ENCODE results near the gene TLL2. TPM values are rescaled to one million over a fixed set of nuclear protein-coding genes. Genes with fewer than 3 reads are reported as not detected.

The TLL2 gene
- total RNA-seq, 1 donor from 2014 or later, result not detected

- no peak overlapping the region for H3K4me3 Mint-ChIP-seq
- intact Hi-C loops (cut with micrococcal nuclease), result no loop called here
- H3K27ac Mint-ChIP-seq, result no peak overlapping the region
- H3K4me1 Mint-ChIP-seq, result no peaks in the 10 kb centered on the region
- no peaks in the 10 kb centered on the region for H3K9me3 Mint-ChIP-seq
- peaks cover 23% of the 10 kb centered on the region for H3K27me3 Mint-ChIP-seq
- DNase-seq, result no peak
- no peaks in the 10 kb centered on the region for H3K36me3 Mint-ChIP-seq (ENCODE audit: low read depth)
These were observed 186.3 kb downstream of the TLL2 start for GRCh38 chr10:96327462-96327861.

- DNase-seq, result no peak
- Mint-ChIP-seq H3K9me3 (no peaks in the 10 kb centered on the region), H3K4me3 (no peak overlapping the region), H3K36me3 (ENCODE audit: low read depth) (no peaks in the 10 kb centered on the region), H3K27ac (no peak overlapping the region), H3K27me3 (peaks cover 20% of the 10 kb centered on the region), H3K4me1 (no peaks in the 10 kb centered on the region)
- intact Hi-C loops (cut with micrococcal nuclease), result no loop called here
These were observed 187.9 kb downstream of the TLL2 start for GRCh38 chr10:96325719-96326373.

GRCh38 chr10:96324447-96324846 is 189.3 kb downstream of the TLL2 start:
- intact Hi-C loops (cut with micrococcal nuclease), result no loop called here
- no peaks in the 10 kb centered on the region for H3K9me3 Mint-ChIP-seq
- no peak for DNase-seq
- H3K4me3 Mint-ChIP-seq, result no peak overlapping the region
- H3K4me1 Mint-ChIP-seq, result no peaks in the 10 kb centered on the region
- peaks cover 23% of the 10 kb centered on the region for H3K27me3 Mint-ChIP-seq
- no peaks in the 10 kb centered on the region for H3K36me3 Mint-ChIP-seq (ENCODE audit: low read depth)
- H3K27ac Mint-ChIP-seq, result no peak overlapping the region

GRCh38 chr10:96322275-96322674 is 191.5 kb downstream of the TLL2 start:
- Mint-ChIP-seq H3K4me1 (no peaks in the 10 kb centered on the region), H3K9me3 (no peaks in the 10 kb centered on the region), H3K27me3 (peaks cover 18% of the 10 kb centered on the region), H3K36me3 (ENCODE audit: low read depth) (no peaks in the 10 kb centered on the region), H3K4me3 (no peak overlapping the region), H3K27ac (no peak overlapping the region)
- no peak for DNase-seq
- intact Hi-C loops (cut with micrococcal nuclease), result no loop called here

GRCh38 chr10:96321822-96322221 is 191.9 kb downstream of the TLL2 start:
- H3K4me1 Mint-ChIP-seq, result no peaks in the 10 kb centered on the region
- no peak overlapping the region for H3K27ac Mint-ChIP-seq
- H3K4me3 Mint-ChIP-seq, result no peak overlapping the region
- DNase-seq, result no peak
- no peaks in the 10 kb centered on the region for H3K36me3 Mint-ChIP-seq (ENCODE audit: low read depth)
- no peaks in the 10 kb centered on the region for H3K9me3 Mint-ChIP-seq
- intact Hi-C loops (cut with micrococcal nuclease), result no loop called here
- H3K27me3 Mint-ChIP-seq, result peaks cover 18% of the 10 kb centered on the region

- H3K36me3 Mint-ChIP-seq (ENCODE audit: low read depth), result no peaks in the 10 kb centered on the region
- H3K4me3 Mint-ChIP-seq, result no peak overlapping the region
- intact Hi-C loops (cut with micrococcal nuclease), result no loop called here
- H3K9me3 Mint-ChIP-seq, result no peaks in the 10 kb centered on the region
- no peaks in the 10 kb centered on the region for H3K4me1 Mint-ChIP-seq
- no peak overlapping the region for H3K27ac Mint-ChIP-seq
- DNase-seq, result no peak
- H3K27me3 Mint-ChIP-seq, result peaks cover 14% of the 10 kb centered on the region
These were observed 193.8 kb downstream of the TLL2 start for GRCh38 chr10:96319754-96320474.

- Mint-ChIP-seq H3K9me3 (no peaks in the 10 kb centered on the region), H3K27me3 (peaks cover 12% of the 10 kb centered on the region), H3K36me3 (ENCODE audit: low read depth) (no peaks in the 10 kb centered on the region), H3K4me3 (no peak overlapping the region), H3K4me1 (no peaks in the 10 kb centered on the region), H3K27ac (no peak overlapping the region)
- intact Hi-C loops (cut with micrococcal nuclease), result no loop called here
- no peak for DNase-seq
These were observed 196.5 kb downstream of the TLL2 start for GRCh38 chr10:96317067-96317833.

Other genes starting within 250 kb of the TLL2 start
- gene BLNK, start 242.4 kb downstream of the TLL2 start, total RNA-seq, result not detected in 2 replicates
- not detected in 2 replicates for gene DNTT, start 209.5 kb downstream of the TLL2 start, total RNA-seq
- not detected in 2 replicates for gene OPALIN, start 154.9 kb downstream of the TLL2 start, total RNA-seq
- 84.5 and 86.1 TPM in 2 replicates for gene TM9SF3, start 73.1 kb upstream of the TLL2 start, total RNA-seq
- gene PIK3AP1, start 206.6 kb upstream of the TLL2 start, total RNA-seq, result 9.6 and 11.7 TPM in 2 replicates

Data from activated CD4-positive, alpha-beta T cell treated with anti-CD3 and anti-CD28 coated beads, Interleukin-2, amount 10 ng/mL, durations not matched to agents 24 days and 14 days (primary cell).